Left kidney (tissue), 2 donors: ENCODE results near the gene TOMM20. TPM values are rescaled to one million over a fixed set of nuclear protein-coding genes. Genes with fewer than 3 reads are reported as not detected.

Experiments used
- DNase-seq: peaks from one replicate; pipeline ENCODE4 v3.0.0-alpha.2; 2013
- polyA plus RNA-seq: library from polyadenylated mRNA; unstranded; fragments of 120-200 nt; gene quantifications from one replicate; pipeline ENCODE4 v1.2.1, GENCODE V29; 2013; ENCODE audit not compliant: insufficient read length

The TOMM20 gene
- polyA plus RNA-seq, 1 donor: 236 TPM

DNA sequence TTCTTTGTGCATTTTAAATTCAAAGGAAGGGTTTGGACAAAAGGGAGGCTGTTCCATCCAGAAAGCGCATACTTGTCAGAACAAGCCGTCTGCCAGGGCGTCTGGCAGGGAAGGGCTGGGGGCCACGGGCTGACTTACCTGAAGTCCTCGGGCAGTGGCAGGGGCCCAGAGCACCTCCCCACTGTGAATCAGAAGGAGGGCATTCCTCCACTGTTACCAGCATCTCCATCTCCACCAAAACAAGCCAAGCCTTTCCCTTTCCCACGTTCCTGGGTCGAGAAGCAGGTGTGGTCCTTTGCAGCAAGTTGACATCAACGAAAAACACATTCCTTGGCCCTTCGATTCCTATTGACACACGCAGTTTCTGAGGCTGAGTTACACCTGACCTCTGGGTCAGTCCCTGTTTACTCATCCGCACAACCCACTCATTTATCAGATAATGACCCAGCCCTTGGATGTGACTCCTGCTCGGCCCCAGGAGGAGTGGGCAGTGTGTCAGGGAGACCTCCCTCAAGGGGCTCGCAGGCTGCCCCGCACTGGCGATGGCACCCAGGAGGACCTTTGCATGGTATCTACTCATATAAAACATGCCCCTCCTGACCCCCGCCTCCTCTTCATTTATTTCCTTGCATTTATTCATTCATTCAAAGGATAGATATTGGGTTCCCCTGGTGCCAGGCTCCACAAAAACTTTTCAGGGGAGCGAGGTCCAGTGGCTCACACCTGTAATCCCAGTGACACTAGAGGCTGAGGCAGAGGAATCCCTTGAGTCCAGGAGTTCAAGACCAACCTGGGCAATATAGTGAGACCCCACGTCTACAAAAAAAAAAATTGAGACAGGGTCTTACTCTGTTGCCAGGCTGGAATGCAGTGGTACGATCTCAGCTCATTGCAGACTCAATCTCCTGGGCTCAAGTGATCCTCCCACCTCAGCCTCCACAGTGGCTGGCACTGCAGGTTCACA is 60.2 kb downstream of the TOMM20 start:
- DNase-seq: no peak

DNA sequence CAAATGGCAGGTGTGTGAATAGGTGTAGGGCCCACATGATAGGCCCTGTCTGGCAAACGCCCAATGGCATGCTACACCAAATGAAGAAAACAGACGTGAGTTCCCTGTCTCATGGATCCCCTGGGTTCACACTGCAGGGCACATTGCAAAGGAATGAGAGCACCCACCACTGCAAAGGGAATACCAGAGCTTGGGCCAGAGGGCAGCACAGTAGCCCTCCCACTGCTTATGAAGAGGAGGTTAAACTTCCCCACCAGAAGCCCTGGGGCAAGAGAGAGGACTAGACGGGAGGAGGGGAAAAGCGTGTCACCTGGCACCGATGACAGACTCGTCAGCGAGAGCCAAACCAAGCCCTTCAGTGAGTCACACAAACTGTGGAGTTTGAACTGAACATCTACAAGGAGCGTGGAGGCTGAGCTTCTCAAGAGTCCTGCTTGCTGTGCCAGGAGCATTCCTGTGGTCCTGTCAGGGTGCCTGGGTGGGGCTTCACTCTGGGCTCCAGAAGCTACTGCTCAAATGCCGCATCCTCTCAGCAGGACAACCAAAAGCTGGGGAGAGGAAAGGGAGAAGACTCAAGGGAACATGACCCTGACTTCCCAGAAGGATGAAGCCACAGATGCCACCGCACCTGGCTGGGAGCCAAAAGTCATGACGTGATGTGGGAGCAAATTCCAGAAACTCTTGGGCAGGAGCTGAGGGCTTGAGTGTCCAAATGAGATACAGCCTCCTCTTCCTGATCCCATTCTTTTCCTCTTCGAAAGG is 61.1 kb downstream of the TOMM20 start:
- no peak for DNase-seq

DNA sequence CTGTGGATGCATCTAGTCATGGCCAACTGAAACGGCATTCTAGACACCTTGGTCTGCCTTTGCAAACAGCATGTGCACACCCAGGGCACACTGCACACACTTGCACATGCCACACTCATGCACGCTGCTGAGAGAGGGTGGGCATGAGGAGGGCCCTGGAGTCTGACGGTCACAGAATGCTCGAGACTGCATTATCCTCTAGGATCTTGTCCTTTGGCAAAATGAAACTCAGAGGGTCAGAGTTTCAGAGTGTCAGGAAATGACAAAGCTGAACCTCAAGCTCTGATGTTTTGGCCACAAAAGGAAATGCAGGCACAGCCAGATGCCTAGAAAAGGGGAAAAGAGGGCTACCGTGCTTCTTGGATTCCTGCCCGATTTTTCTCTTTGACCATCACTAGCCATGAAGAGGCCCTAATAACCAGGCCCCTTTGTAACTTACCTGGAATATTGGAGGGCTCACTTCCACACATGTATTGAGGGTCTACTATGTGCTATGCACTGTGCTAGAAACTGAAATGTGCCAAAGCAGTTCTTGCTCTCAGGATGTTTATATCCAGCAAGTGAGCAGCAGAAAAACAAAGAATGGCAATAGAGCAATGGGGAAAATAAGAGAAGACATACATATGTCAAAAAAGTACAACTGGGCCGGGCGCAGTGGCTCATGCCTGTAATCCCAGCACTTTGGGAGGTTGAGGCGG is 65.4 kb downstream of the TOMM20 start:
- DNase-seq: no peak

DNA sequence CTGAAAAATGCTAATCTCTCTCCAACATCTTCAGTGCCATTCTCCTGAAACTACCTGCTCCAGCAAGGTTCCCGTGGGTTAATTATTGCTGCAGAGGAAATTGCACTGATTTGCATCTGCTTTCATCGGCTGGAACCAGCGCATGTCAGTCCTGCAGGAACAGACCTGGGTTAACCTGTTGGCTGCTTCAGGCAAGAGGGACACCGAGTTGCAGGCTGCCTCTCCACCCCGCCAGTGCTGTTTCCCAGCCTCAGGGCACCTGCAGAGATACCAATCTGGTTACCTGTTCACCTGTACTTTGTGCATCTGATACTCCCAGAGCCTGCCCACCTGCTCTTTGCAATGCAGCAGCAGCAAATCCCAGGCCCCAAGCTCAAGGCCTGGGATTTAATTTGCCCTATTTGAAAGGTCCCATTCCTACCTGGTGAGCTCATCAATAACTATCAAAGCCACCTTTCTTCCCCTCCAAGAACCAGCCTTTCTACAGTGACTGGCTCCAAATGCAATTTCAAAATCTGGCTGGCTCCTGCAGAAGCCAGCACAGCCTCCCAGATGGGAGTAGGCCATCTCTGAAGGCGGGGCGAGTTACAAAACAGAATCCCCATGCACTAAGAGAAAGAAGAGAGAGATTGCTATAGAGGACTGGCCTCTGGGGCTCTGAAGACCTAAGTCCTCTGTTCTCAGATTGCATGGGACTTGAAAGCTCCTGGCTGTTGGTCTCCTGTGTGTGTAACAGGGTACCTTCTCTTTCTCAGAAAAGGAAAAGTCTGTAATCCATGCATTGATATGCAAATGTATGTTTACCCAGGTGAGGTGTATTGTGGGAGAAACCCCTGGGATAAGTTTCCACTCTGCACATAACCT is 67.8 kb downstream of the TOMM20 start:
- no peak for DNase-seq

Other genes with a start within 250 kb of the TOMM20 start
- 80.6 TPM for gene RBM34, start 32.4 kb upstream of the TOMM20 start, polyA plus RNA-seq
- 65.6 TPM for gene ARID4B, start 199.3 kb upstream of the TOMM20 start, polyA plus RNA-seq
- gene GGPS1, start 199.7 kb upstream of the TOMM20 start, polyA plus RNA-seq: 64.1 TPM
- 69.3 TPM for gene TBCE, start 238.6 kb upstream of the TOMM20 start, polyA plus RNA-seq